HepG2 (cell line): ENCODE measurements around the gene UROD. TPM values are rescaled to one million over a fixed set of nuclear protein-coding genes. Genes with fewer than 3 reads are reported as not detected.

Experiments
- DRAP1 ChIP-seq: IDR thresholded peaks from 2 replicates; pipeline ENCODE4 v1.6.1; 2016; ENCODE audit warnings: missing genetic modification reagents, missing compliant biosample characterization
- GATA4 ChIP-seq: sonication (generic); IDR thresholded peaks from 2 replicates; pipeline ENCODE4 v1.6.1; 2016; ENCODE audit warnings: antibody characterized with exemption, low read depth, borderline replicate concordance
- HDAC6 ChIP-seq: fragments of 200-600 bp; sonication (generic); IDR thresholded peaks from 2 replicates; pipeline ENCODE4 v1.7.0; 2017; ENCODE audit warnings: mild to moderate bottlenecking, antibody characterized with exemption, low read length, low read depth
- NKX3-1 ChIP-seq: sonication (generic); formaldehyde crosslinking; IDR thresholded peaks from 2 replicates; pipeline ENCODE4 v1.5.0; 2020; ENCODE audit warnings: missing genetic modification reagents
- PATZ1 ChIP-seq: sonication (generic); formaldehyde crosslinking; IDR thresholded peaks from 2 replicates; pipeline ENCODE4 v1.4.0; 2020; ENCODE audit warnings: missing genetic modification reagents
- PITX1 ChIP-seq: sonication (generic); formaldehyde crosslinking; IDR thresholded peaks from 2 replicates; pipeline ENCODE4 v1.5.1; 2020; ENCODE audit warnings: mild to moderate bottlenecking, missing genetic modification reagents
- PLRG1 ChIP-seq: fragments of 450-650 bp; conservative IDR thresholded peaks from 2 replicates; pipeline ENCODE4 v1.6.1; 2016
- RELA ChIP-seq: sonication (generic); formaldehyde crosslinking; IDR thresholded peaks from 2 replicates; pipeline ENCODE4 v1.4.0; 2020; ENCODE audit warnings: missing genetic modification reagents
- SAFB2 ChIP-seq: sonication (generic); formaldehyde crosslinking; IDR thresholded peaks from 2 replicates; pipeline ENCODE4 v1.5.1; 2020; ENCODE audit warnings: missing genetic modification reagents, low read depth, mild to moderate bottlenecking, borderline replicate concordance
- SCMH1 ChIP-seq: sonication (generic); formaldehyde crosslinking; IDR thresholded peaks from 2 replicates; pipeline ENCODE4 v1.9.0; 2021; ENCODE audit warnings: missing genetic modification reagents, mild to moderate bottlenecking, borderline replicate concordance
- SMC3 ChIP-seq: IDR thresholded peaks from 2 replicates; pipeline ENCODE4 v1.6.1; 2011; ENCODE audit warnings: low read length, improper control_type of control experiment
- SRY ChIP-seq: sonication (generic); formaldehyde crosslinking; IDR thresholded peaks from 2 replicates; pipeline ENCODE4 v1.8.0; 2022; ENCODE audit warnings: mild to moderate bottlenecking, missing genetic modification reagents
- U2AF1 ChIP-seq: fragments of 200-400 bp; formaldehyde crosslinking; optimal IDR thresholded peaks from 2 replicates; pipeline ENCODE3; 2017; ENCODE audit warnings: mild to moderate bottlenecking, low read depth, low read length
- ZBTB4 ChIP-seq: sonication (generic); formaldehyde crosslinking; IDR thresholded peaks from 2 replicates; pipeline ENCODE4 v1.4.0; 2020; ENCODE audit warnings: missing genetic modification reagents, mild to moderate bottlenecking, borderline replicate concordance
- ZBTB7A ChIP-seq: sonication (generic); formaldehyde crosslinking; IDR thresholded peaks from 2 replicates; pipeline ENCODE4 v1.8.0; 2022; ENCODE audit warnings: mild to moderate bottlenecking, missing genetic modification reagents
- ZNF281 ChIP-seq: sonication (generic); formaldehyde crosslinking; IDR thresholded peaks from 2 replicates; pipeline ENCODE4 v1.4.0; 2020; ENCODE audit warnings: missing genetic modification reagents, borderline replicate concordance
- ZNF782 ChIP-seq: sonication (generic); formaldehyde crosslinking; IDR thresholded peaks from 2 replicates; pipeline ENCODE4 v1.4.0; 2020; ENCODE audit warnings: missing genetic modification reagents, mild to moderate bottlenecking, borderline replicate concordance
- polyA plus RNA-seq, 8 experiments: library from polyadenylated mRNA; depleted of rRNA in 3 of 8; stranded (reverse) in 7 of 8; unstranded in 1 of 8; fragments of >200 nt; fragmentation: Illumina TruSeq in 4 of 8; extraction: Trizol in 4 of 8; gene quantifications; 2 replicates each; pipeline versions ENCODE4 v1.2.1 to v1.2.3, GENCODE V29; 2011 to 2016; ENCODE audit warnings: low read depth in 4 of 8, missing spikeins in 1 of 8, mixed read lengths in 1 of 8; ENCODE audit not compliant: insufficient read depth in 1 of 8
- total RNA-seq, 5 experiments: library from RNA; depleted of rRNA; stranded (reverse); fragments of >200 nt; fragmentation: Illumina TruSeq; extraction: Trizol; gene quantifications; 2 replicates each; pipeline ENCODE4 v1.2.3, GENCODE V29; 2016; ENCODE audit warnings: low read depth in 1 of 5

UROD gene
- total and polyA plus RNA-seq, 2 of the 13 experiments (the other 11 are each of a cell fraction or from before 2014, with no cell fraction given), result 162 to 171 TPM

GRCh38 chr1:45011837-45012638 lies at the start of gene UROD (continued):
- peak; percentile 32; the same call in 1 of the 2 replicates for TF ChIP-seq ZBTB7A (CRISPR knock-in tag)
- TF ChIP-seq SMC3, result no peak
- peak; percentile 75 for TF ChIP-seq PATZ1 (CRISPR knock-in tag)
- no peak for TF ChIP-seq SRY
- no peak for TF ChIP-seq ZNF782 (CRISPR knock-in tag)
- TF ChIP-seq ZBTB4 (CRISPR knock-in tag), result no peak
- TF ChIP-seq DRAP1 (CRISPR knock-in tag), result peak; percentile 96
- TF ChIP-seq NKX3-1 (CRISPR knock-in tag), result no peak
- TF ChIP-seq GATA4, result no peak
- no peak for TF ChIP-seq RELA (CRISPR knock-in tag)
- TF ChIP-seq U2AF1, result no peak
- TF ChIP-seq SAFB2 (CRISPR knock-in tag), result no peak
- no peak; the same call in 1 of the 2 replicates for TF ChIP-seq PITX1 (CRISPR knock-in tag)
- TF ChIP-seq PLRG1, result no peak
- no peak for TF ChIP-seq HDAC6
- no peak for TF ChIP-seq ZNF281 (CRISPR knock-in tag)
- no peak for TF ChIP-seq SCMH1 (CRISPR knock-in tag)
